Kidney epithelial cell (primary cell): ENCODE data around the gene AARS1. TPM values are rescaled to one million over a fixed set of nuclear protein-coding genes. Genes with fewer than 3 reads are reported as not detected.
A peak's percentile ranks its signal among the peaks of the same experiment; 100 is the strongest.
"Not testable (repeated sequence)": the region's sequence is repeated elsewhere in the genome, so short reads cannot be mapped to it uniquely, and the experiment has no call there.

Experiments
- DNase-seq: peaks from one replicate; pipeline ENCODE4 v3.0.0-alpha.2; 2010; ENCODE audit warnings: low read depth
- H3K27me3 ChIP-seq: 2 replicates; pipeline ENCODE4 v1.6.0; 2011; ENCODE audit warnings: low read length; ENCODE audit not compliant: control insufficient read depth, insufficient read depth
- H3K36me3 ChIP-seq: 2 replicates; pipeline ENCODE4 v1.5.1; 2011; ENCODE audit warnings: low read length; ENCODE audit not compliant: control insufficient read depth, insufficient read depth
- H3K4me3 ChIP-seq: 2 replicates; pipeline ENCODE4 v1.5.1; 2011; ENCODE audit warnings: low read depth, mild to moderate bottlenecking, control low read depth, low read length
- total RNA-seq: library from RNA; depleted of rRNA; stranded (reverse); fragments of >200 nt; gene quantifications from 2 replicates; pipeline ENCODE4 v1.2.3, GENCODE V29; 2015
- TF ChIP-seq, protein P1 (sequence below): IDR thresholded peaks from 2 replicates; pipeline ENCODE4 v1.5.1; 2011; ENCODE audit warnings: mild to moderate bottlenecking, moderate library complexity, low read length, control low read depth, inconsistent platforms; ENCODE audit not compliant: insufficient read depth, poor library complexity, severe bottlenecking

Gene AARS1
- total RNA-seq, 1 donor from 2014 or later = 185 TPM

DNA sequence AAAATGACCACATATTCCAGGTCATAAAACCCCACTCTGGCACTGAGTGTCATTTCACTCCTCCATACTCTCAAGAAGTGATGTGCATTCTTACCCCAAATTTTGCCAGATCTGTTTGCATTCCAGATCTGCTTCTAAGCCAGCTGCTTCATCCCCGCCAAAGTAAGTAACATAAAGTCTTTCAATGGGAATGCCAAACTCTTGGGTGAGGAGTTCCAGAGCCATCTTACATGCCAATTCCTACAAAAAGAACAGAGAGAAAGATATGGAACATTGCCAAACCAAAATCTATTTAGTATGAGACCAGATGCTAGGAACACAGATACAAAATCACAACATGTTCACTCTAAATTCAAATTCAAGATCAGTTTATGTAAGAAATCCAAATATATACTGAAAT lies 12.9 kb downstream of the AARS1 start:
- TF ChIP-seq, protein P1, sequence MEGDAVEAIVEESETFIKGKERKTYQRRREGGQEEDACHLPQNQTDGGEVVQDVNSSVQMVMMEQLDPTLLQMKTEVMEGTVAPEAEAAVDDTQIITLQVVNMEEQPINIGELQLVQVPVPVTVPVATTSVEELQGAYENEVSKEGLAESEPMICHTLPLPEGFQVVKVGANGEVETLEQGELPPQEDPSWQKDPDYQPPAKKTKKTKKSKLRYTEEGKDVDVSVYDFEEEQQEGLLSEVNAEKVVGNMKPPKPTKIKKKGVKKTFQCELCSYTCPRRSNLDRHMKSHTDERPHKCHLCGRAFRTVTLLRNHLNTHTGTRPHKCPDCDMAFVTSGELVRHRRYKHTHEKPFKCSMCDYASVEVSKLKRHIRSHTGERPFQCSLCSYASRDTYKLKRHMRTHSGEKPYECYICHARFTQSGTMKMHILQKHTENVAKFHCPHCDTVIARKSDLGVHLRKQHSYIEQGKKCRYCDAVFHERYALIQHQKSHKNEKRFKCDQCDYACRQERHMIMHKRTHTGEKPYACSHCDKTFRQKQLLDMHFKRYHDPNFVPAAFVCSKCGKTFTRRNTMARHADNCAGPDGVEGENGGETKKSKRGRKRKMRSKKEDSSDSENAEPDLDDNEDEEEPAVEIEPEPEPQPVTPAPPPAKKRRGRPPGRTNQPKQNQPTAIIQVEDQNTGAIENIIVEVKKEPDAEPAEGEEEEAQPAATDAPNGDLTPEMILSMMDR = no peak
- H3K27me3 ChIP-seq = no peaks in the 10 kb centered on the region
- no peak overlapping the region for H3K4me3 ChIP-seq
- DNase-seq = no peak
- peaks cover 3% of the 10 kb centered on the region for H3K36me3 ChIP-seq

DNA sequence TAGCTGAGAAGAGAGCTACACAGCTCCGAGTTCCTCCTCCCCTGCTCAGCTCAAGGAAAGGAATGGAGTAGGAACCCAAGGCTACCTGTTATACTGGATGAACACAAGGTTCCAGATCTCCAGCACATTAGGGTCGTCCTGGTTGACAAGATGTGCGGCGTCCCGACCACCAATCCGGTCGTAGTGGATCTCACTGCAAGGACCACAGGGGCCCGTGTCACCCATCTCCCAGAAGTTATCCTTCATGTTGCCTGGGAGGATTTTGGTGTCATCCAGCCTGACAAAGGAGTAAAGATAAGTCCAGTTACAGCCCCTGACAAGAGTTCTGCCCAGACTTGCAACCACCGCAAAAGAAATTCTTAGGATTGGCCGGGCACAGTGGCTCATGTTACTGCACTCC lies 17.6 kb downstream of the AARS1 start:
- DNase-seq = no peak
- H3K36me3 ChIP-seq = peaks cover 2% of the 10 kb centered on the region
- no peak overlapping the region for H3K4me3 ChIP-seq
- TF ChIP-seq, protein P1 = no peak
- no peaks in the 10 kb centered on the region for H3K27me3 ChIP-seq

DNA sequence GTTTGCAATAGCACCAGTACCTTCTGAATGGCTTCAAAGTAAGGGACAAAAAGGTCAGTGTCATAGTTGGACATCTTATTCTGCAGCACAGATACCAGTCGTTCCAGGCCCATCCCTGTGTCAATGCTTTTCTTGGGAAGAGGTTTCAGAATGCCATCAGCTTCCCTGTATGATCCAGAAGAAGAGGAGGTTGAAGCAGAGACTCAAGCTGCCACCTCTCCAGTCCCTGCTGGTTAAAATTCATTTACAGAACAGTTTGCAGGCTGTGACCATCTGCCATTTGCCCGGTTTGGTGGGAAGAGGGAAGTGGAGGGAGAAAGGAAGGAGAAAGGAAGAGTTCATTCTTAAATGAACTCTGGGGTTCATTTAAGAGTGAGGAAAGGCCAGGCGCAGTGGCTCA lies 19.1 kb downstream of the AARS1 start:
- TF ChIP-seq, protein P1 = no peak
- DNase-seq = no peak
- H3K36me3 ChIP-seq = peaks cover 6% of the 10 kb centered on the region
- no peaks in the 10 kb centered on the region for H3K27me3 ChIP-seq
- H3K4me3 ChIP-seq = no peak overlapping the region

DNA sequence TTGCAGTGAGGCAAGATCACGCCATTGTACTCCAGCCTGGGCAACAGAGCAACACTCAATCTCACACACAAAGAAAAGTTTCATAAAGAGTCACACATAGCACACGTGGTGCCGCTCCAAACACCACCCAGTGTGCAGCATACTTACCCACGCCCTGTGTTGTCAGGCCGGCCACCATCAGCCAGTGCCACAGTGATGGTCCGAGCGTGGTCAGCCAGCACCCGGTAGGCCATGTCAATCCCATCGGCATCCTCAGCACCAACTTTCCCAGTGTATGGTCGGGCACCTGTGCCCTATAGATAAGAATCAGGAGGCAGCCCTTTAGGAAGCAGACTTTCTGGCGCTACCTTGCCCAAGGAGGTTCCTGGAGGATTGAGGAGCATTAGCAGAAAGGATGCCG lies 19.8 kb downstream of the AARS1 start:
- H3K36me3 ChIP-seq = peaks cover 8% of the 10 kb centered on the region
- DNase-seq = no peak
- no peak overlapping the region for H3K4me3 ChIP-seq
- no peaks in the 10 kb centered on the region for H3K27me3 ChIP-seq
- TF ChIP-seq, protein P1 = no peak

DNA sequence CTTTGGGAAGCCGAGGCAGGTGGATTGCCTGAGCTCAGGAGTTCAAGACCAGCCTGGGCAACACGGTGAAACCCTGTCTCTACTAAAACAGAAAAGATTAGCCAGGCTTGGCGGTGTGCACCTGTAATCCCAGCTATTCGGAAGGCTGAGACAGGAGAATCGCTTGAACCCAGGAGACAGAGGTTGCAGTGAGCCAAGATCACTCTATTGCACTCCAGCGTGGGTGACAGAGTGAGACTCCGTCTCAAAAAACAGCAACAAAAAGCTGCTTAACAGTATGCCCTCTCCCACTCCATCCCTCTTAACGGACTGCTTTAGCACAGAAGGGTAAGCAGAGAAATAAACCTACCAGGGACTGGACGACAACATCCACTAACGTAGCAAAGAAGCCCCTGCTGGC lies 21.4 kb downstream of the AARS1 start:
- not testable (repeated sequence) for H3K4me3 ChIP-seq, DNase-seq, H3K36me3 ChIP-seq, H3K27me3 ChIP-seq

DNA sequence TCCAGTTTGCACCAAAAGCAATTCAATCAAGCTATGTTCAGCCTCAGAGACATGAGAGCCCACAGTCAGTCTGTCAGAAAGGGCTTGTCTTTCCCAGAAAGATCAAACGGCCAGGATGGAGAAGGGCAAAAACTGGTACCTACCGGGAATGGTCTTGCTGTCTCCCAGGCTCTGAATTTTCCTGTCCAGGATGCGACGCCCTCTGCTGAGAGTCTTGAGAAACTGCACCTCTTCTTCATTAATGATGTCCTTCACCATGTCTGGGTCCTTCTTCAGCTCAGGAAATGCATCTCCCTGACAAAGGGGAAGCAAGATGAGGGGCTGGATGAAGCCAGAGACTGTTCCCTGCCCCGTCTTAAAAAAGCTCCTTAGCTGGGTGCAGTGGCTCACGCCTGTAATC lies 21.8 kb downstream of the AARS1 start:
- TF ChIP-seq, protein P1 = peak; percentile 60
- Histone ChIP-seq H3K36me3 (peaks cover 8% of the 10 kb centered on the region), H3K27me3 (no peaks in the 10 kb centered on the region), H3K4me3 (no peak overlapping the region)
- DNase-seq = no peak

DNA sequence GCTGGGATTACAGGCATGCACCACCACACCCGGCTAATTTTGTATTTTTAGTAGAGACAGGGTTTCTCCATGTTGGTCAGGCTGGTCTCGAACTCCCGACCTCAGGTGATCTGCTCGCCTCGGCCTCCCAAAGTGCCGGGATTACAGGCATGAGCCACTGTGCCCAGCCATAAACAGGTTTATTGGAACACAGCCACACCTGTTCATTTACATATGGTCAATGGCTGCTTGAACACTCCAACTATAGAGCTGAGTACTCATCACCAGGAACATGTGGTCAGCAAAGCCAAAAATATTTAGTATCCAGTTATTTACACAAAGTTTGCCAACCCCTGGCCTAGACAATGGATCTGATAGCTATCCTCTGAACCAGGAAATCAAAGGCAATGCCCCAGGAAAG lies 29.4 kb downstream of the AARS1 start:
- not testable (repeated sequence) for H3K36me3 ChIP-seq, H3K4me3 ChIP-seq, DNase-seq, H3K27me3 ChIP-seq
